Testis (tissue), 2 donors: Measurements from ENCODE around the gene CNTN2.

ENCODE experiments used
- CTCF ChIP-seq, 3 experiments: fragments of 450-650 bp in 2 of 3; fragments of 200-600 bp in 1 of 3; sonication (generic) in 1 of 3; IDR thresholded peaks; one replicate each; pipeline ENCODE4 v1.5.1; 2016 to 2019; ENCODE audit warnings: antibody characterized with exemption in 3 of 3, mild to moderate bottlenecking in 2 of 3, moderate library complexity in 1 of 3
- POLR2A ChIP-seq: fragments of 450-650 bp; IDR thresholded peaks from one replicate; pipeline ENCODE4 v1.6.1; 2017; ENCODE audit warnings: antibody characterized with exemption, mild to moderate bottlenecking, moderate library complexity

GRCh38 chr1:205013683-205014367 is 29.2 kb upstream of the CNTN2 start:
- TF ChIP-seq CTCF (IDR thresholded peaks at IDR 0.05) (no peak), POLR2A (no peak)
